HEK293 (cell line): ENCODE results near the gene CRTC3.
A peak's percentile ranks its signal among the peaks of the same experiment; 100 is the strongest.

Experiments used
- CTCF ChIA-PET: fragments of 350-600 bp; formaldehyde crosslinking; extraction: SDS; loops from one replicate; lab custom pipeline; 2021; ENCODE audit warnings: antibody characterized with exemption; lab: Yijun Ruan, JAX
- POLR2A ChIA-PET: fragments of 300-600 bp; formaldehyde crosslinking; extraction: SDS; loops from one replicate; lab custom pipeline; 2020; ENCODE audit warnings: antibody characterized with exemption, inconsistent platforms; lab: Yijun Ruan, JAX
- H3K27ac ChIP-seq: fragments of 200-500 bp; sonication (Bioruptor generic); 2 replicates; pipeline ENCODE4 v1.5.1; 2014; ENCODE audit warnings: low read depth, low read length, control low read depth, inconsistent platforms; ENCODE audit errors: extremely low read depth
- H3K36me3 ChIP-seq, 2 experiments: fragments of 200-500 bp in 1 of 2; sonication (Bioruptor generic) in 1 of 2; 1 replicate in 1 of 2; 2 replicates in 1 of 2; pipeline ENCODE4 v1.5.1; 2014 to 2017; ENCODE audit warnings: inconsistent platforms in 2 of 2, low read length in 2 of 2; ENCODE audit not compliant: control insufficient read depth in 2 of 2, insufficient read depth in 1 of 2
- H3K4me1 ChIP-seq: fragments of 200-500 bp; sonication (Bioruptor generic); 2 replicates; pipeline ENCODE4 v1.5.1; 2014; ENCODE audit warnings: mild to moderate bottlenecking, low read length, inconsistent platforms; ENCODE audit not compliant: control insufficient read depth, insufficient read depth
- H3K4me3 ChIP-seq: 2 replicates; pipeline ENCODE4 v1.5.1; 2011; ENCODE audit warnings: low read depth, mild to moderate bottlenecking, control low read depth, low read length, moderate library complexity
- H3K9me3 ChIP-seq: fragments of 200-500 bp; sonication (Bioruptor generic); 2 replicates; pipeline ENCODE4 v1.5.1; 2014; ENCODE audit warnings: low read depth, low read length, inconsistent platforms; ENCODE audit not compliant: control insufficient read depth, insufficient read depth
- IKZF3 ChIP-seq: fragments of 450-650 bp; IDR thresholded peaks from 2 replicates; pipeline ENCODE4 v1.5.0; 2018; ENCODE audit warnings: missing biosample characterization, mild to moderate bottlenecking, missing genetic modification characterization, moderate library complexity
- KLF1 ChIP-seq: fragments of 450-650 bp; formaldehyde crosslinking; IDR thresholded peaks from 2 replicates; pipeline ENCODE4 v1.5.1; 2016; ENCODE audit warnings: missing biosample characterization, missing genetic modification characterization
- MZF1 ChIP-seq: fragments of 450-650 bp; formaldehyde crosslinking; IDR thresholded peaks from 2 replicates; pipeline ENCODE4 v1.5.1; 2017; ENCODE audit warnings: missing biosample characterization, missing genetic modification characterization, borderline replicate concordance
- OVOL3 ChIP-seq: fragments of 450-650 bp; formaldehyde crosslinking; IDR thresholded peaks from 2 replicates; pipeline ENCODE4 v1.5.1; 2016; ENCODE audit warnings: missing biosample characterization, missing genetic modification characterization
- REPIN1 ChIP-seq: fragments of 450-650 bp; formaldehyde crosslinking; IDR thresholded peaks from 2 replicates; pipeline ENCODE4 v1.5.1; 2017; ENCODE audit warnings: missing biosample characterization, missing genetic modification characterization, low read depth
- SCRT1 ChIP-seq: fragments of 450-650 bp; formaldehyde crosslinking; IDR thresholded peaks from 2 replicates; pipeline ENCODE4 v1.5.1; 2016; ENCODE audit warnings: missing biosample characterization, missing genetic modification characterization, borderline replicate concordance
- SCRT2 ChIP-seq: fragments of 450-650 bp; formaldehyde crosslinking; IDR thresholded peaks from 2 replicates; pipeline ENCODE4 v1.5.1; 2016; ENCODE audit warnings: missing biosample characterization, missing genetic modification characterization
- ZBTB17 ChIP-seq: fragments of 450-650 bp; formaldehyde crosslinking; IDR thresholded peaks from 2 replicates; pipeline ENCODE4 v1.5.1; 2016; ENCODE audit warnings: missing biosample characterization, missing genetic modification characterization
- ZBTB48 ChIP-seq: fragments of 450-650 bp; formaldehyde crosslinking; IDR thresholded peaks from 2 replicates; pipeline ENCODE4 v1.5.1; 2016; ENCODE audit warnings: missing biosample characterization, missing genetic modification characterization
- ZFP3 ChIP-seq: fragments of 450-650 bp; formaldehyde crosslinking; IDR thresholded peaks from 2 replicates; pipeline ENCODE4 v1.5.1; 2016; ENCODE audit warnings: low read depth, missing biosample characterization, missing genetic modification characterization
- ZFP37 ChIP-seq: fragments of 450-650 bp; formaldehyde crosslinking; IDR thresholded peaks from 2 replicates; pipeline ENCODE4 v1.5.1; 2016; ENCODE audit warnings: missing biosample characterization, missing genetic modification characterization
- ZNF214 ChIP-seq: fragments of 450-650 bp; formaldehyde crosslinking; IDR thresholded peaks from 2 replicates; pipeline ENCODE4 v1.5.1; 2017; ENCODE audit warnings: missing biosample characterization, mild to moderate bottlenecking, missing genetic modification characterization, borderline replicate concordance
- ZNF280C ChIP-seq: fragments of 450-650 bp; formaldehyde crosslinking; IDR thresholded peaks from 2 replicates; pipeline ENCODE4 v1.5.1; 2016; ENCODE audit warnings: missing biosample characterization, missing genetic modification characterization
- ZNF302 ChIP-seq: fragments of 450-650 bp; formaldehyde crosslinking; IDR thresholded peaks from 2 replicates; pipeline ENCODE4 v1.5.1; 2016; ENCODE audit warnings: missing biosample characterization, missing genetic modification characterization, low read depth
- ZNF335 ChIP-seq: fragments of 450-650 bp; formaldehyde crosslinking; conservative IDR thresholded peaks from 2 replicates; pipeline ENCODE4 v1.5.1; 2016; ENCODE audit warnings: missing biosample characterization, missing genetic modification characterization
- ZNF366 ChIP-seq: fragments of 450-650 bp; formaldehyde crosslinking; conservative IDR thresholded peaks from 2 replicates; pipeline ENCODE4 v1.5.1; 2016; ENCODE audit warnings: missing biosample characterization, missing genetic modification characterization
- ZNF426 ChIP-seq: fragments of 450-650 bp; formaldehyde crosslinking; IDR thresholded peaks from 2 replicates; pipeline ENCODE4 v1.5.1; 2017; ENCODE audit warnings: missing biosample characterization, missing genetic modification characterization, mild to moderate bottlenecking, inconsistent platforms, moderate library complexity
- ZNF473 ChIP-seq: fragments of 450-650 bp; formaldehyde crosslinking; IDR thresholded peaks from 2 replicates; pipeline ENCODE4 v1.5.1; 2017; ENCODE audit warnings: missing biosample characterization, missing genetic modification characterization
- ZNF530 ChIP-seq: fragments of 450-650 bp; formaldehyde crosslinking; IDR thresholded peaks from 2 replicates; pipeline ENCODE4 v1.5.1; 2016; ENCODE audit warnings: low read depth, missing biosample characterization, missing genetic modification characterization
- ZNF548 ChIP-seq: fragments of 450-650 bp; formaldehyde crosslinking; IDR thresholded peaks from 2 replicates; pipeline ENCODE4 v1.5.1; 2016; ENCODE audit warnings: missing biosample characterization, missing genetic modification characterization
- ZNF610 ChIP-seq: fragments of 450-650 bp; formaldehyde crosslinking; IDR thresholded peaks from 2 replicates; pipeline ENCODE4 v1.5.1; 2016; ENCODE audit warnings: missing biosample characterization, missing genetic modification characterization, borderline replicate concordance
- ZNF629 ChIP-seq: fragments of 450-650 bp; formaldehyde crosslinking; IDR thresholded peaks from 2 replicates; pipeline ENCODE4 v1.5.1; 2017; ENCODE audit warnings: missing biosample characterization, missing genetic modification characterization
- ZNF658 ChIP-seq: fragments of 450-650 bp; formaldehyde crosslinking; IDR thresholded peaks from 2 replicates; pipeline ENCODE4; 2016; ENCODE audit warnings: missing biosample characterization, missing genetic modification characterization
- ZNF664 ChIP-seq: fragments of 450-650 bp; formaldehyde crosslinking; IDR thresholded peaks from 2 replicates; pipeline ENCODE4 v1.5.1; 2016; ENCODE audit warnings: missing biosample characterization, missing genetic modification characterization
- ZNF747 ChIP-seq: fragments of 450-650 bp; formaldehyde crosslinking; IDR thresholded peaks from 2 replicates; pipeline ENCODE4 v1.5.1; 2016; ENCODE audit warnings: missing biosample characterization, missing genetic modification characterization
- TF ChIP-seq, protein P1 (sequence below): fragments of 450-650 bp; formaldehyde crosslinking; IDR thresholded peaks from 2 replicates; pipeline ENCODE4 v1.5.1; 2016; ENCODE audit warnings: missing biosample characterization, missing genetic modification characterization, borderline replicate concordance
- TF ChIP-seq, protein P2 (sequence below): IDR thresholded peaks from 2 replicates; pipeline ENCODE4 v1.6.1; 2011; ENCODE audit warnings: mild to moderate bottlenecking, low read depth, low read length, borderline replicate concordance

The CRTC3 gene

DNA sequence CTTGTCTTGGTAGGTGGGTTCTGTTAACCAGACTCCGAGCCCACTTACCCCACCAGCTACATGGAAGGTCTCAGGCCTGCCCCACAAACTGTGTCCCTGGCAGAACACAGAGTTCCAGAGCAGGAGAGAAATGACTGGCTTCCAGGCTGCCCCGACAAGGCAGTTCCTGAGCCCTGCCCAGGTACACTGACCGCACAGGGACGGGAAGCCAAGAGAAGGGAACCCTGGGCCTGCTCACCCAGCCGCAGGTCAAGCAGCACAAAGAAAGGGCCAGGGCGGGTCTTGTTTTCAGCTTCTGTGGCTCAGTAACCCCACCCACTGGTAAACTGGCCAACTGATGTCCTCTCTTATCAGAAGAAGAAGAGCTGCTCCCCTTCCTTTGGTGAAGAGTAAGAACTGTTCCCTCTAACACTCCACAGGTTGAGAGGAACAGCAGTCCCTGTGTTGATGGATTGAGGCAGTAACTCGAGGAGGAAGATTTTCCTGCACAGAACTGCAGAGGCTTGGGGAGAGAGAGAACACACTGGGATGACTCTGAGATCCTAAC is 68.4 kb downstream of the CRTC3 start:
- Histone ChIP-seq H3K27ac (no peak overlapping the region), H3K9me3 (no peaks in the 10 kb centered on the region), H3K4me1 (no peaks in the 10 kb centered on the region), H3K36me3 (peaks cover 8 to 14% of the 10 kb centered on the region in 2 experiments), H3K4me3 (no peak overlapping the region)
- ChIA-PET POLR2A (interaction anchor here (0.6 kb wide), 1 partner anchor 145 kb away, joined by 3 read pairs; no protein-coding TSS in a partner anchor), CTCF (interaction anchor here (0.6 to 0.9 kb wide), 2 partner anchors 13 to 69 kb away, joined by 3 read pairs; no protein-coding TSS in a partner anchor)
- TF ChIP-seq, protein P1, sequence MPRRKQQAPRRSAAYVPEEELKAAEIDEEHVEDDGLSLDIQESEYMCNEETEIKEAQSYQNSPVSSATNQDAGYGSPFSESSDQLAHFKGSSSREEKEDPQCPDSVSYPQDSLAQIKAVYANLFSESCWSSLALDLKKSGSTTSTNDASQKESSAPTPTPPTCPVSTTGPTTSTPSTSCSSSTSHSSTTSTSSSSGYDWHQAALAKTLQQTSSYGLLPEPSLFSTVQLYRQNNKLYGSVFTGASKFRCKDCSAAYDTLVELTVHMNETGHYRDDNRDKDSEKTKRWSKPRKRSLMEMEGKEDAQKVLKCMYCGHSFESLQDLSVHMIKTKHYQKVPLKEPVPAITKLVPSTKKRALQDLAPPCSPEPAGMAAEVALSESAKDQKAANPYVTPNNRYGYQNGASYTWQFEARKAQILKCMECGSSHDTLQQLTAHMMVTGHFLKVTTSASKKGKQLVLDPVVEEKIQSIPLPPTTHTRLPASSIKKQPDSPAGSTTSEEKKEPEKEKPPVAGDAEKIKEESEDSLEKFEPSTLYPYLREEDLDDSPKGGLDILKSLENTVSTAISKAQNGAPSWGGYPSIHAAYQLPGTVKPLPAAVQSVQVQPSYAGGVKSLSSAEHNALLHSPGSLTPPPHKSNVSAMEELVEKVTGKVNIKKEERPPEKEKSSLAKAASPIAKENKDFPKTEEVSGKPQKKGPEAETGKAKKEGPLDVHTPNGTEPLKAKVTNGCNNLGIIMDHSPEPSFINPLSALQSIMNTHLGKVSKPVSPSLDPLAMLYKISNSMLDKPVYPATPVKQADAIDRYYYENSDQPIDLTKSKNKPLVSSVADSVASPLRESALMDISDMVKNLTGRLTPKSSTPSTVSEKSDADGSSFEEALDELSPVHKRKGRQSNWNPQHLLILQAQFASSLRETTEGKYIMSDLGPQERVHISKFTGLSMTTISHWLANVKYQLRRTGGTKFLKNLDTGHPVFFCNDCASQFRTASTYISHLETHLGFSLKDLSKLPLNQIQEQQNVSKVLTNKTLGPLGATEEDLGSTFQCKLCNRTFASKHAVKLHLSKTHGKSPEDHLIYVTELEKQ (tag by site-specific recombination), result no peak
- TF ChIP-seq ZBTB17 (tag by site-specific recombination) (no peak), SCRT1 (tag by site-specific recombination) (peak; percentile 81; the same call in 1 of the 2 replicates), SCRT2 (tag by site-specific recombination) (peak; percentile 67)

DNA sequence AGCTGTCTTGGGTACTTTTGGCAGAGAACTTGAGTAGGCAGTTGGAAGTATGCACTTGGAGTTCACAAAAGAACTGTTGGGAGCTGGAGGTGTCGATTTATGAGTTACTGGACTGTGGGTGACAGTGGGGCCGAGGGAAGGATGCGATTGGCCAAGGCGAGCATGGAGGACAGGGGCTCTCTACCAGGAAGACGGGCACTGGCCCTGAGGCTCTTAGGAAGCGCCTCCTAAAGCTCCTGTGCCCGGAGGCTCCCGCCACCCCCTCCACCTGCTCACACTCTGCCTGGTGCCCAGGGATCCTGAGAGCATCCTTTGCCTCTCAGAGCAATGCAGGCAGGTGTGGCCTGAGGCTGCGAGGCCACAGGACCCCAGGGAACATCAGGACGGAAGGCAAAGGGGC is 69.0 kb downstream of the CRTC3 start:
- peaks cover 8 to 14% of the 10 kb centered on the region in 2 experiments for H3K36me3 ChIP-seq
- ChIA-PET CTCF (interaction anchor here (0.9 kb wide), 1 partner anchor 14 kb away, joined by 3 read pairs; no protein-coding TSS in a partner anchor), POLR2A (no interaction called here)
- no peaks in the 10 kb centered on the region for H3K4me1 ChIP-seq
- H3K9me3 ChIP-seq, result no peaks in the 10 kb centered on the region
- TF ChIP-seq ZNF302 (tag by site-specific recombination), result no peak
- no peak for TF ChIP-seq KLF1 (tag by site-specific recombination)
- no peak for TF ChIP-seq ZFP3
- TF ChIP-seq ZFP37, result no peak
- no peak for TF ChIP-seq ZNF473 (tag by site-specific recombination)
- no peak for TF ChIP-seq ZNF366 (tag by site-specific recombination)
- no peak for TF ChIP-seq ZNF747
- no peak for TF ChIP-seq ZNF548 (tag by site-specific recombination)
- H3K4me3 ChIP-seq, result no peak overlapping the region
- H3K27ac ChIP-seq, result no peak overlapping the region

DNA sequence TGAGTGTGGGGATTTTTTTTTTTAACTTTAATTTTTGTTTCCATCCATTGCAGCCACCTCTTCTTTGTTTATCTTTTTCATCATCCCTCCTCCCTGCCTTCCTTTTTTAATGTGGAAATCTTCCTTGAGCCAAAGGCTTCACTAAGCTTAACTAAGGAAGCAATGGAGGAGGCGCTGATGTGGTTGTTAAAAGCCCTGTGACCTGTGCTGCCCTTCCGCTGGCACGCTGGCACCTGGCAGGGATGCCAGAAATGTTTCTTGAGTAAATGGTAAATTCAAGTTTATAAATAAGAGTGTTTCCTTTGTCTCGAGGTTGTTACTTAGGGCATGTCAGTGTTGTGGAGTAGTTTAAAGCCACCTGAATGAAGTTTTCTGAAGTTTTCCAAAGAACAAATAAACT is 69.4 kb downstream of the CRTC3 start:
- Histone ChIP-seq H3K4me3 (no peak overlapping the region), H3K4me1 (no peaks in the 10 kb centered on the region), H3K27ac (no peak overlapping the region), H3K36me3 (peaks cover 9 to 14% of the 10 kb centered on the region in 2 experiments), H3K9me3 (no peaks in the 10 kb centered on the region)
- POLR2A ChIA-PET, result no interaction called here
- CTCF ChIA-PET, result interaction anchor here (0.9 kb wide), 1 partner anchor 14 kb away, joined by 3 read pairs; no protein-coding TSS in a partner anchor
- TF ChIP-seq ZNF610 (tag by site-specific recombination) (no peak), ZNF530 (no peak), ZBTB48 (no peak), ZNF664 (no peak), ZBTB17 (tag by site-specific recombination) (no peak), ZNF658 (tag by site-specific recombination) (no peak), ZNF214 (tag by site-specific recombination) (no peak), ZNF280C (tag by site-specific recombination) (no peak), REPIN1 (tag by site-specific recombination) (no peak), ZNF335 (no peak), OVOL3 (tag by site-specific recombination) (no peak), ZNF629 (no peak), MZF1 (tag by site-specific recombination) (no peak), IKZF3 (tag by site-specific recombination) (no peak), ZNF426 (tag by site-specific recombination) (no peak)
- TF ChIP-seq, protein P2, sequence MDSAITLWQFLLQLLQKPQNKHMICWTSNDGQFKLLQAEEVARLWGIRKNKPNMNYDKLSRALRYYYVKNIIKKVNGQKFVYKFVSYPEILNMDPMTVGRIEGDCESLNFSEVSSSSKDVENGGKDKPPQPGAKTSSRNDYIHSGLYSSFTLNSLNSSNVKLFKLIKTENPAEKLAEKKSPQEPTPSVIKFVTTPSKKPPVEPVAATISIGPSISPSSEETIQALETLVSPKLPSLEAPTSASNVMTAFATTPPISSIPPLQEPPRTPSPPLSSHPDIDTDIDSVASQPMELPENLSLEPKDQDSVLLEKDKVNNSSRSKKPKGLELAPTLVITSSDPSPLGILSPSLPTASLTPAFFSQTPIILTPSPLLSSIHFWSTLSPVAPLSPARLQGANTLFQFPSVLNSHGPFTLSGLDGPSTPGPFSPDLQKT, result no peak
